NCI-H460 (cell line): Measurements from ENCODE around the gene CARD16. TPM values are rescaled to one million over a fixed set of nuclear protein-coding genes. Genes with fewer than 3 reads are reported as not detected.
"Not testable (repeated sequence)": the region's sequence is repeated elsewhere in the genome, so short reads cannot be mapped to it uniquely, and the experiment has no call there.

Source experiments
- DNase-seq: peaks from one replicate; pipeline ENCODE4 v3.0.0-alpha.2; 2016; ENCODE audit warnings: low read depth; ENCODE audit errors: extremely low read depth
- total RNA-seq: library from RNA; depleted of rRNA; stranded (reverse); fragments of >200 nt; shearing (Covaris generic); gene quantifications from 2 replicates; pipeline ENCODE4 v1.2.3, GENCODE V29; 2014

Gene CARD16
- total RNA-seq, 1 experiment from 2014 or later: not detected

DNA sequence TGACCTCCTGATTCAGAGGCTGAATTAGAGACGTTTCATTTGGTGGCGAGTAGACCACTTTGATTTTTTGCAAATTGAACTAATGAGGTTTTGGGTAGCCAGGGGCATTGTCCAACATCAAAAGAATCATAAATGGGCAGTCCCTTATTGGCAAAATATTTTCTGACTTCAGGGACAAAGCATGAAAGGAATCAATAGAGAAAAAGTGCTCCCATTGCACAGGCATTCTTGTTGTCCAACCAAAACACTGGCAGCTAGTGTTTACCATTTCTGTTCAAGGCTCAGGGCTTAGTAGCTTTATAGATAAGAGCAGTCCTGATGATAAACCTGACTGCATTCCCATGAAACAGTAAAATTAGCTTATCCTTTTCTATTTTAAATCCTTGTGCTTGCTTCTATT lies 6.4 kb upstream of the CARD16 start:
- no peak for DNase-seq

DNA sequence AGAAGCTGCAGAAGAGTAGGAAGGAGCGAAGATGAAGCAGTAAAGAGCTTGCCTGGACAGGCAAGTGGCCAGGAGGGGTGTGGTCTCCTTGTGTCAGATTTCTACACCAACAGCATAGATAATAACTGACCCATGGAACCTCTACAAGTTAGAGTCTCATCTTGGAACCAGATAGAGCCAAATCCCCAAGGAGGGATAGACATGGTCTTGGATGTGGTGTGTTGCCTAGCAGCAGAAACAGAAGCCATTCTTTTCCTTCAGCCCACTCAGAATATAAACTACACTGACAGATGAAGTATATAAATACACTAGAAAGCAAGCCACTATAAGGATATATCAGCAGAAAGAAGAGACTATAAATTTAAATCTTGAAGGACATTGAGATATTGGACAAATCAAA lies 4.3 kb upstream of the CARD16 start:
- DNase-seq: no peak

DNA sequence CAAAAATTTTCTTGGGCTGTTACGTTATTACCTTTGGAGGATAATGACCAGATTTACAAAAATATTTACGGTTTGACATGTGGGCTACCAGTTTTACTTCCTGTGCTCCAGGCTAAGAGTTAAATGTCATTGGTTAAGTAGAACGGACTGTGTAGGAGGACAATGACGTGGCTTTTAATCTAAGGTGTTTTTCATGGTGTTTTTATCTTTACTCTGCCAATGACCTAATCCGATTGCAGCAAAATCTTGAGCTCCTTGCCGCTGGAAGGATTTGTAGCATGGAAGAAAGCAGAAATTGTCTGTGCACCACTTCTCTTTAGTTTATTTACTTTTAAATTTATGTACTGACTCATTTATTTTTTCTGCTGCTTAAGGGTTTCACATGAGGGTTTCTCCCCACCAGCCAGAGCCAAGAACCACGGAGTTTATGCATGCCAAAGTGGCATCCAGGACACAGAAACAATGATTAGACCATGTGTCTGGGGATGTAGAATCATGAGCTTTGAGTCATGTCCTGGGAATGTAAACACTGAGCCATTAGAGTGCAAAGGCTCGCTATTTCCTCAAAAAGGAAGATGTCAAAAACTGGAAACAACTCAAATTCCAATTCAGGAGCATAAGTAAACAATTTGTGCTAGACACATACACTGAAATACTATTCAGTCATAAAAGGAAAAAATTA lies 1.9 kb upstream of the CARD16 start:
- DNase-seq: peak; percentile 65

DNA sequence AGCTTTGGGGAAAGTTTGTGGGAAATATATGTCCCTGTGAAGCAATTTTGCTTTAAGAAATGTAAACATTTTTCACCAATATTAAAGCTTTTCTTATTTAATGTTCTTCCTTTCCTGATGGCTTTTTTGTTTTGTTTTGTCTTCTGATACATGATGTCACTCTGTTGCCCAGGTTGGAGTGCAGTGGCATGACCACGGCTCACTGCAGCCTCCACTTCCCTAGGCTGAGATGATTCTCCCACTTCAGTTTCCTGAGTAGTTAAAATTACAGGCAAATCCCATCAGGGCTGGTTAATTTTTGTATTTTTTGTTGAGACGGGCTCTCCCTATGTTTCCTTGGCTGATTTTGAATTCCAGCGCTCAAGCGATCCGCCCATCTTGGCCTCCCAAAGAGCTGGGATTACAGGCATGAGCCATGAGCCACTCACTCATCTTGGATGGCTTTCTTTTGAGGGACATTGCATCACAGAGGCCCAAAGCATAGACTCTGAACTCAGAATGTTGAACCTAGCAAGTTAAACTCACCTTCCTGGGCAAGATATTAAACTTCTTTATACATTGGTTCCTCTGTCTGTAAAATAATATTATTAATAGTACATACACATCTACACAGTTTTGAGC lies 651 bp upstream of the CARD16 start:
- DNase-seq: no peak

DNA sequence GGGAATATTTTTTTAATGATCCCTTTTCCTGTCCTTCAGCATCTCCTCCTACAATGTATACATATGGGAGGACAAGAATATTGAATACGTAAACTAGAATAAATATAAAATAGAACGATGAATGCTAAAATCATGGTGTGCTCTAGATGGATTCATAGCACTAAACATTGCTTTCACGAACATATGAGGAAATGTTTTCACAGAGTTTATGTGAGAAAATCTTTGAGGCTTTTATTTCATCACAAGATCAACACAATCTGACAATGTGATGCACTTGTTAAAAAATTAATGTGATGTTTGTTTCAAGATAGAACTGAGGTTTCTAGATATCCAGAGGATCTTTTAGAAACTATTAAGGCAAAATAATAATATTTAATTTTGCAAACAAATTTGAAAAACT lies 3.0 kb downstream of the CARD16 start:
- DNase-seq: peak; percentile 14

DNA sequence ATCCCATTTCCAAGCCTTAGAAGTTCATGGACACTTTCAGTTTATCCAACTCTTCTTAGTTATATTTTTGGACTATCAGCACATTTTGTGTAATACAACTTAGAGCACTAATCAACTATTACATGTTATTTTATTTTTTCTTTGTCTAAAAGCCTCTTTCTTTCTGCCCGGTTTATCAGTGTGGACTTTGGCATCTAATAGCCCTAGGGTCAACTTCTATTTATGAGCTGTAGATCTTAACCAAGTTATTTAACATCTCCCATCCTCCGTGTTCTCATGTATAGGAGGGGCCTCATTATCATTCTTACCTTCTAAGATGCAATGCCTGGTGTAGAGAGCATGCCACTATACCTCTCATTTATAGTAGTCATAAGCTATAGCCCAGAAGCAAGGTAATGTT lies 4.4 kb downstream of the CARD16 start:
- DNase-seq: no peak

DNA sequence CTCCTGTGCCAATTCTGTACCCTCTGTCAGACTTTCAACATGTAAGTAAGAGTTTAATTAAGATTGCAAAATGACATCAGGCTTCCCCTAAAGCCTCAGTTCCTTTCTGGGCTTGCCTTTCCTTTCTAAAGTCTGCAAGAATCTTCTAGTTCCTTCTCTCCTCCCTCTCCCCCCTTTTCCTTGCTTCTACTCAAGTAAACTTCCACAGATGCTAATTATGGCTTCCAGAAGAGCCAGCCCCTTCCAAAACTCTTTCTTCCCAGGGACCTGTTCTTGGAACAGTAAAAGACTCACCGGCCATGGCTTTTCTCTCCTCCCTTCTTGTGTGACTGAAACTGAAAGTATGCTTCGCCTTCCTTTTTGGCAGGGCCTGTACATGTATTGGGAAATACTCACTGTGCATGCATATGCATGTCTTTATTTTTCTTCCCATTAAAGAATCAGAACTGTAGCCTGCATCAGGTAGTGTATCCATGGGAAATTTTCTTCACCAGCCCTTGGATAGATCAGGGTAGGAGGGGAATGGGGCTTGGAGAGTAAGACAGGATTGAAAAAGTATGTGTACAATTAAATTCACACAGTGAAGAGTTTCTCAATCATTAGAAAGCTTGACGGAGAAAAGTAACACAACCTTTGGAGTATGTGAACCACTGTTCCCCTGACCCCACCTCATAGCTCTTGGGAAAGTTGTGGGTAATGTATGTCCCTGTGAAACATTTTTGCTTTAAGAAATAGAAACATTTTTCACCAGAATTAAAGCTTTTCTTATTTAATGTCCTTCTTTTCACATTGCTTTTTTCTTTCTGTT lies 10.1 kb downstream of the CARD16 start, which contains the start of gene CASP1:
TSS of gene CASP1 (minus strand) at position 332 of the 808 bp plus-strand sequence. CDS start at position 301, 31 bp downstream.
- no peak for DNase-seq

DNA sequence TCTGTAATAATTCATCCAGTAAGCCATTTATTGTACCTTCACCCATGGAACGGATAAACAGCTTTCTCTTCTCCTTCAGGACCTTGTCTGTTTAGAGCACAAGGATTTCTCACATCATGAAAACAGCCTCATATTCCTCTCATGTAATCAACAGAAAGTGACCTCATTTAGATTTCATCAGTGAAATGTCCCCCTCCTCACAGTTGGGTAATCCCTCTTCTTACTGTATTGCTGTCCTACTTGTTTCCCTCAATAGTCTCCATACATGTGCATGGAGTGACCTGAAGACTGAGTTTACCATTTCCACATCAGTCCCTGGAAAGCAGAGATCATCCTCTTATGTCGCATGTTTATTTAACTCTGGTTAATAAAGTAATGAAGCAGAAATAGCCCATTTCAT lies 10.7 kb downstream of the CARD16 start:
- not testable (repeated sequence) for DNase-seq

DNA sequence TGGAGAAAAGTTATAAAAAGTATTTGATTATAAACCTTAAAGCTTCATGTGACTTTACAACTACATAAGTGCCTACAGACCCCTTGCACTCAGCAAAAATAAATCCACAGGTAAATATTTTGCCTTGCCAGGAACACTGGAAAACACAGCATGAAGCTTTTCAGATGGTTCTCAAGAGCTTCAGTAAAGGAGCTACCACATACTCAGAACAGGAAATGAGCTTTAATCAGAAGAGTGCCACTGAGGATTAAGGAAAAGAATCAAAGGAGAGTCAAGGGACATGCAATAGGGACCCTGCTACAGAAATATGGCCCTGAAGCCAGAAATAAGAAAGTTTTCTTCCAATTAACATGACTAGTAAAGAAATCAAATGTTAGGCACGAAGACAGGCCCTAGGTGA lies 11.4 kb downstream of the CARD16 start:
- DNase-seq: no peak

DNA sequence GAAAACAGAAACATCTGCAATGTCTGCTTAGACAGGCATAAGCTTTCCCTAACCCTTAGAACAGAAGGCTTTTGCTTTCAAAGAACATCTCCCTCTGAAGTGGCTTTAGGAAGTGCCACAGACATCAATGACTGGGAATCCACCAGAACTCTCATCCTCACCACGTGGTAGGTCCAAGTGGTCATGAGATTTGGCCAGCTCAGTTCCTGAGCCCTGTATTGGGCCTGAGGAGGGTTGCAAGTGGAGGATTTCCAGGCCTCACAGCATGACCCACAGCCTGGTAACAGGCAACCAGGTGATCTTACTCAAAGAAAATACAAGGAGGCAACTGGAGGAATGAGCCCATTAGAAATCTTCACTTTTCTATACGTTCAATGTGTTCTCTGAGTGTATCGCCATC lies 11.8 kb downstream of the CARD16 start:
- DNase-seq: no peak

DNA sequence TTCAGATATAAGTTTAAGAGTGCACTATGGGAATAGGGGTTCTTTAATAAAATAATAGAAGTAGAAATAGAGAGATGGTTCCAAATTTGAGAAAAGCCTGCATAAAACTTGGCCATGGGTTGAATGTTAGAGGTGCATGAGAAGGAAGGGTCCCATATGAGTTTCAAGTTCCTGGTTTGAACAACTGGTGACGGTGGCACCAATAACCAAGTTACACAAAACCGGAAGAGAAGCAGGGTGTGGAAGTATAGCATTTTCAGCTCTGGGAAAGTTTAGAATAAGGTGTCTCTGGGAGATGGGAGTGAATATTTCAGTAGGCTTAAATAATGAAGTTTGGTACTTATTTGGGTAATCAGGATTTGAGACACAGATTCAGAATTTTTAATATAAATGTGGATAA lies 12.6 kb downstream of the CARD16 start:
- no peak for DNase-seq

DNA sequence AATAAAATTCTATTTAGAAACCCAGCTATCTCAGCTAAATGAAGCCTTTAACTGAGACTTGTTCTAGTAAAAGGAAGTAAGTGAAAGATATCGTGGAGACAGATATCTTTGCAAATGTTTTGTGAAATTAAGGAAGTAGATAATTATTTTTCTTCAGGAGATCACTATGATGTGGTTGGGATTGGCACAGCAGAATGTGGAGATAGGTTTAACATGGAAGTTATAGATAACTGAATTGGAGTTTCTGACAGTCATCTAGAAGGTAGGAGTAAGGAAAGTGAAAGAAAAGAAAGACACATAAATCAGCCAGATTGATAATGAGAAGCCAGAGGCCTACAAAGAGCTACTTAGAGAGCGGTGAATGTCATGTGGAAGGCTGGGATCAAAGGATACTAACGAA lies 17.5 kb downstream of the CARD16 start:
- no peak for DNase-seq

DNA sequence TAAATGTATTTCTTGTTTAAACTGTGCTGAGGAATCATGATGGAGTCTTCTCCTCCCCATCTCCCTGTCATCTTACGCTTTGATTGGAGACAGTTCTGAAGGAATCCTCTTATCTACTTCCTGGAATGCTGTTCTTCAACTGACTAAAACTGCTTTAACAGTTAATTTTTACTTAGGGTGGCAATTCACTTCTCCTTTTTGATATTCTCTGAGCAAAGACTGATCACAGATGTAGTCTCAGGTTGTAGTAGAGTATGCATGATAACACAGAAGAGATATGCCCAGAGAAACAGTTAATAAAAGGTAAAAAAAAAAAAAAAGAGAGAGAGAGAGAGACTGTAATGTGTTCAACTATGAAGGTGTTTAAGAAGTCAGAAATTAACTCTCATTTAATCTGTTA lies 20.7 kb downstream of the CARD16 start:
- DNase-seq: no peak

DNA sequence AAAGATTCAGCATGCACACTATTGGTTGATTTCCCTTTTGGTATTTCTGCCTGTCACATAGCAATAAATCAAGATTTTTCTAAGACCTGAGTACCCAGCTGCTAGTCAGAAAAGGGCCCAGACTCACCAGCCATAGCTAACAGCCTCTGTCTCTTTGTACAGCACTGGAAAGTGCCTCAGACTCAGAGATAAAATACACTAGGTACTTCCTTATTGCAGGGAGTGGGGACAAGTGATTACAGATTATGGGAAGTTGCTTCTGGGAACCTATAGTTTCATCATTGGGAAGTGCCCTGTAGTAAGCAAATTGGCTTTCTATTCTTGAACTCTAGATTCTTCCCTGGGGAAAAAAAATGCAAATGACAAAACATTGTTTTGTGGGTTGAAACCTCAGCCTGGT lies 22.1 kb downstream of the CARD16 start, which contains the start of gene CASP5:
TSS of gene CASP5 (minus strand) at position 166 of the 400 bp plus-strand sequence. CDS start at position 134, 32 bp downstream.
- DNase-seq: no peak

DNA sequence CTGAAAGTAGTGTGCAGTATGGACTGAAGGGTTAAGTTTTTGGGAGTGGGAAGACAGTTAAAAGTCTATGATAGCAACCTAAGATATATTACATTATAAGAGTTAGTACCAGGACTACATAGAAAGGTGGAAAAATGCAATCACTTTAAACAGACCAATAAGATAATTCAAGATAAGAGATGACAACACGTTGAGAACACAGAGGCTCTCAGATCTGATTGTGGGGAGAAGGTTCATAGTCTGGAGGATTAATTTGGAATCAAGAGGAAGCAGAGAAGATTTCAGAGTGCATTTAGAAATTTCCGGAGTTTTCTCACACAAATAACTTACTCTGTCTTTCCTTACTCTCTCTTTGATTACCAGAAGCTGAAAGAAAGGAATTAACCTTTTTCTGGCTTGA lies 22.6 kb downstream of the CARD16 start:
- DNase-seq: no peak

DNA sequence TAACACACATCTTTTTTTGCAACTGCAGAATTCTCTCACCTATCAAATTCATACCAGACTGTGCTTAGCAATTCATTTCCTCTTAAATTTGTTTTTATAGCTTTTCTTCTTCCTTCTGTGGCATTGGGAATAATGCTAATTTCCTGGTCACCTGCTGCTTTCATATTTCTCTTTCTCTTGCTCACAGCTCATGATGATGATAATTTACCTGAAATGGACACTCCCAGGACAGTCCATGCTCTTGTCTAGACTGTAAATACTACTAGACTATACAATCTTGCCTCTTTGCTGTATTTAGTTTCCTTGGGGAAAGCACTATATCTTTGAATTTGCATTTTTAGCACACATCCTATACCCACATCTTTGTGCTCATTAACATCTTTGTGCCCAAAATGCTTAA lies 37.7 kb downstream of the CARD16 start:
- DNase-seq: no peak

DNA sequence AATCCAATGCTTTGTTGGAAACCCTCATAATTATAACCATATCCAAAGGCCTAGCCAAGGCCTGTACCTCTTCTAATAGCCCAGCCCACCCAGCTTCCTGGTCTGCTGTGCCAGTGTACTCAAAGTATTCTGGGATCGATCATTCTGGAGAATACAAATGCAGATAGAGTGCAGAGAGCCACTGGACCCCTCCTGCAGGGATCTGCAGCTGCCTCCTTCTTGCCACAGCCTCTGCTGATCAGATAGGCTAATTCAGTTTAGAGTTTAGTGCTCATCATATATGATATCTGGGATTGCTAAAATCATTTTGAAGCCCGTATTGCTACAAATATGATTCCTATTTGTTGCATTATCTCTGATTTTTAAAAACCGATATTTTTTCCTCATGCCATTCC lies 39.7 kb downstream of the CARD16 start:
- DNase-seq: no peak

DNA sequence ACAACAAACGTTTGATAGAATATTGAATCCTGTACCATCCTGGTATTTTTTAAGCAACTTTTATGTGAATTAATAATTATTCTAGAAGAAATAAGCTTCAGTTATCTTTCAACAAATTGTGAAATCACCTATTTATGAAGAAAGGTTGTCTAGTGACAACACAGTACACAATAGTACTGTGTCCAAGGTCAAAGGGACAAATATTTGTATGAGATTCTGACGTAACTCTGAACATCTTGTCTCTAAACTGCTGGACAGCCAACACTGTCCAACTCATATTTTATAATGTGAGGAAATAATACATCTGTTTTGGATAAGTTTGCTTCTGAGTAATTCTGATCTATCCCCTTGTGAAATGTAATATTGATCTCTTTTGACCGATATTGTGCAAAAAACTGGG lies 41.1 kb downstream of the CARD16 start:
- DNase-seq: no peak

DNA sequence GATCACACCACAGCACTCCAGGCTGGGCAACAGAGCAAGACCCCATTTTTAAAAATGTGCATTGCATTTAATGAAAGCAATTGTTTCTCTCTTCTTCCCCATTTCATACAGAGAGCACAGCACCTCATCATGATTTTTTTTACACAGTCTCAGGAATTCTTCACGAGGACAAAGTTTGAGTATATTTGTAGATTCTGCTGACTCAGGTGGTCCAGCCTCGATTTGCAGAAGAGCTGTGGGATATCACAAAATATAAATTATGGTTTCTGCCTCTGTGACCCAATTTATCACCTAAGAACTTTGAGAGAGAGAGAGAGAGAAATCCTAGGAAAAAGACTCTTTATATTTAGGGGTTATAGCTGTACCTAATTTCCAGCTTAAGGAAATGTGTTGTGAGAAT lies 42.0 kb downstream of the CARD16 start:
- DNase-seq: no peak

DNA sequence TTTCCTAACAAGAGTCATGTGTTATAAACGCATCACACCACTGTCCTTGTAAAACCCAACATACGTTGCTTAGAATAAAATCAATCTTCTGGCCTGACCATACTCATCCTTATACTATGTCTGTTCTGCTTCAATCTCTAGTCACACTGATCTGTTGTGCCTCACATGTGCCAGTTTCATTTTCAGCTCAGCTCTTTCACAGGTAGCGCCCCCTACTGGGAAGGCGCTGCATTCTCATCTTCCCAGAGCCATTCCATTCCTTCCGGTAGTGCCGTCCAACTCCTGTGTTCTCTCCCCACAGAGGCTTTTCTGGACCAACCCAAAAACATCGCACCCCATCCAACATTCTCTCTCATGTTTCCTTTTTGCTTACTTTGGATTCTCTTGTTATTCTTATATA lies 44.3 kb downstream of the CARD16 start:
- DNase-seq: no peak

DNA sequence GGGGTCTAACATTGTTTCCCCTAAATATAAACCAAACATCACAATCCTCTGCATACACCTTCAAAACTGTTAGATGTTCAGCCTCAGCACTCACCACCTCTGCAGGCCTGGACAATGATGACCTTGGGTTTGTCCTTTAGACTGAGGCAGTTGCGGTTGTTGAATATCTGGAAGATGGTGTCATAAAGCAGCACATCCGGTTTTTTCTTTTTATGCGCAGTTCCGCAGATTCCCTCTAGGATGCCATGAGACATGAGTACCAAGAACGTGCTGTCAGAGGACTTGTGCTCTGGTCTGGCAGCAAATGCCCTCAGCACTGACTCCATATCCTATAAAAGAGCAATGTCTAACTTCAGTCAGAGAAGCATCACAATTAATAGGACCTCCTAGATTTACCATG lies 45.0 kb downstream of the CARD16 start:
- peak; percentile 3 for DNase-seq

DNA sequence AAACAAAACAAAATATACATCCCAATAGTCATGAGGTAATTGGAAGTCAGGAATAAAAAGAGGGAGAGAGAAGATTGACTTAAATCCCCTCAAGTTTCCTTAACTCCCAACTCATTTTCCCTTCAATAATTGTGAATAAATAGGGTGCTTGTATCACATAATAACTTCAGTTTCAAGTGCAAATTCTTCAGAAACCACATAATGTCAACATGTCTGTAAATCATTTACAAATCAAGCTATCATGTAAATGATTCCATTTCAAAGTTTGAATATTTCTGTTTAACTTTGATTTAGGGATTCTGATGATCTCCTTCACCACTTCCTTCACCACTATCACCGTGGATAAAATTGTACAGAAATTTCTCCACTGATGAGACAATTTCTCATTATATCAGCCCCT lies 45.4 kb downstream of the CARD16 start:
- no peak for DNase-seq
